Left ventricle myocardium inferior (tissue), 1 donor: ENCODE results near the gene PDCD7. TPM values are rescaled to one million over a fixed set of nuclear protein-coding genes. Genes with fewer than 3 reads are reported as not detected.
"Not testable (repeated sequence)": the region's sequence is repeated elsewhere in the genome, so short reads cannot be mapped to it uniquely, and the experiment has no call there.

Experiments used
- DNase-seq: peaks from one replicate; pipeline ENCODE4 v3.0.0-alpha.2; 2020
- H3K27ac ChIP-seq: fragments of 200-600 bp; replicated peaks from 2 replicates; pipeline ENCODE4 v1.8.0; 2021
- H3K27me3 ChIP-seq: fragments of 200-600 bp; 2 replicates; pipeline ENCODE4 v1.8.0; 2021; ENCODE audit warnings: low read depth
- H3K36me3 ChIP-seq: fragments of 200-600 bp; 2 replicates; pipeline ENCODE4 v1.8.0; 2021
- H3K4me1 ChIP-seq: fragments of 200-600 bp; 2 replicates; pipeline ENCODE4 v1.8.0; 2021
- H3K4me3 ChIP-seq: fragments of 200-600 bp; 2 replicates; pipeline ENCODE4 v1.8.0; 2021; ENCODE audit warnings: mild to moderate bottlenecking, moderate library complexity
- H3K9me3 ChIP-seq: fragments of 200-600 bp; replicated peaks from 2 replicates; pipeline ENCODE4 v1.8.0; 2021
- CTCF ChIP-seq: fragments of 200-600 bp; IDR thresholded peaks from 2 replicates; pipeline ENCODE4 v1.8.0; 2021; ENCODE audit warnings: antibody characterized with exemption, mild to moderate bottlenecking, borderline replicate concordance
- intact Hi-C: fragments of 100-400 bp; cut with micrococcal nuclease; formaldehyde crosslinking; loops from one replicate; pipeline ENCODE4 v1.11.0; 2022
- total RNA-seq: library from RNA; stranded (reverse); fragmentation: NEBNext Ultra II Directional; extraction: Animal tissue kit (Norgen Biotek cat#: 25700); gene quantifications from one replicate; pipeline ENCODE4 v1.2.1, GENCODE V29; 2021
- donor health status: DM: no; HTN: yes; CAD: no; lungs with severe emphysema.

Gene PDCD7
- total RNA-seq, 1 donor from 2014 or later = 14.5 TPM

- H3K27me3 ChIP-seq = peaks cover 23% of the 10 kb centered on the region
- H3K27ac ChIP-seq = peak overlapping the region; percentile 90
- H3K9me3 ChIP-seq = no peaks in the 10 kb centered on the region
- H3K36me3 ChIP-seq = no peaks in the 10 kb centered on the region
- TF ChIP-seq CTCF = no peak
- DNase-seq = no peak
- peaks cover 72% of the 10 kb centered on the region for H3K4me1 ChIP-seq
- intact Hi-C loops = no loop called here
- H3K4me3 ChIP-seq = peak overlapping the region; percentile 57
Observed at GRCh38 chr15:65077291-65077980, 56.2 kb downstream of the PDCD7 start.

GRCh38 chr15:65076486-65077290, 56.9 kb downstream of the PDCD7 start, which contains the start of gene KBTBD13:
TSS of gene KBTBD13 (plus strand) at chr15:65076746. CDS start at chr15:65076816, 70 bp downstream.
- no peak for DNase-seq
- Histone ChIP-seq H3K36me3 (no peaks in the 10 kb centered on the region), H3K27ac (peak within 1 kb of the TSS; percentile 90), H3K4me1 (peaks cover 72% of the 10 kb centered on the region), H3K9me3 (no peaks in the 10 kb centered on the region), H3K4me3 (peak within 1 kb of the TSS; percentile 57), H3K27me3 (peaks cover 22% of the 10 kb centered on the region)
- TF ChIP-seq CTCF = no peak
- intact Hi-C loops = no loop called here

- H3K36me3 ChIP-seq, DNase-seq, H3K9me3 ChIP-seq, intact Hi-C loops: not testable (repeated sequence)
- Histone ChIP-seq H3K27me3 (peaks cover 15% of the 10 kb centered on the region), H3K4me1 (peaks cover 72% of the 10 kb centered on the region), H3K27ac (peak overlapping the region; percentile 90), H3K4me3 (peak overlapping the region; percentile 57)
Observed at GRCh38 chr15:65075607-65076395, 57.8 kb downstream of the PDCD7 start.

- DNase-seq, H3K36me3 ChIP-seq, H3K27ac ChIP-seq, intact Hi-C loops, H3K4me3 ChIP-seq, H3K9me3 ChIP-seq: not testable (repeated sequence)
- Histone ChIP-seq H3K27me3 (peaks cover 15% of the 10 kb centered on the region), H3K4me1 (peaks cover 72% of the 10 kb centered on the region)
Observed at GRCh38 chr15:65074946-65075345, 58.7 kb downstream of the PDCD7 start.

GRCh38 chr15:65072617-65073016, 61.0 kb downstream of the PDCD7 start:
- Histone ChIP-seq H3K4me3 (no peak overlapping the region), H3K4me1 (peaks cover 75% of the 10 kb centered on the region), H3K36me3 (no peaks in the 10 kb centered on the region), H3K27me3 (peaks cover 17% of the 10 kb centered on the region), H3K27ac (peak overlapping the region; percentile 89), H3K9me3 (no peaks in the 10 kb centered on the region)
- intact Hi-C loops = no loop called here
- TF ChIP-seq CTCF = no peak
- DNase-seq = no peak

GRCh38 chr15:65072027-65072426, 61.6 kb downstream of the PDCD7 start:
- Histone ChIP-seq H3K4me3 (no peak overlapping the region), H3K4me1 (peaks cover 74% of the 10 kb centered on the region), H3K27me3 (peaks cover 13% of the 10 kb centered on the region), H3K36me3 (no peaks in the 10 kb centered on the region), H3K27ac (peak overlapping the region; percentile 89), H3K9me3 (no peaks in the 10 kb centered on the region)
- intact Hi-C loops = no loop called here
- no peak for TF ChIP-seq CTCF
- peak; percentile 62 for DNase-seq
